Keratinocyte (primary cell): ENCODE measurements around the gene FSIP2. TPM values are rescaled to one million over a fixed set of nuclear protein-coding genes. Genes with fewer than 3 reads are reported as not detected.

ENCODE experiments used
- DNase-seq: peaks from one replicate; pipeline ENCODE4 v3.0.0-alpha.2; 2011; ENCODE audit warnings: low read depth, missing footprints, low spot score
- FAIRE-seq: peaks from 2 replicates; lab custom pipeline; 2011; peaks lifted over from hg19 to GRCh38; lab: Jason Lieb, UNC
- H2AFZ ChIP-seq: 2 replicates; pipeline ENCODE4 v1.6.0; 2012; ENCODE audit warnings: low read length, control low read depth, inconsistent platforms; ENCODE audit not compliant: control insufficient read depth
- H3K27ac ChIP-seq: 2 replicates; pipeline ENCODE4 v1.5.1; 2011; ENCODE audit warnings: low read length; ENCODE audit not compliant: control insufficient read depth, insufficient read depth
- H3K27me3 ChIP-seq: 3 replicates; pipeline ENCODE4 v1.6.0; 2011; ENCODE audit warnings: low read length; ENCODE audit not compliant: control insufficient read depth, insufficient read depth; ENCODE audit errors: extremely low read depth
- H3K36me3 ChIP-seq, 2 experiments: 2 replicates in 1 of 2; 3 replicates in 1 of 2; pipeline ENCODE4 v1.5.1; 2011; ENCODE audit warnings: low read length in 2 of 2, mild to moderate bottlenecking in 1 of 2; ENCODE audit not compliant: control insufficient read depth in 2 of 2, insufficient read depth in 2 of 2; ENCODE audit errors: extremely low read depth in 1 of 2
- H3K4me1 ChIP-seq: 3 replicates; pipeline ENCODE4 v1.5.1; 2011; ENCODE audit warnings: low read length; ENCODE audit not compliant: control insufficient read depth, insufficient read depth; ENCODE audit errors: extremely low read depth
- H3K4me2 ChIP-seq: 3 replicates; pipeline ENCODE4 v1.6.0; 2011; ENCODE audit warnings: low read depth, low read length; ENCODE audit not compliant: control insufficient read depth, insufficient read depth; ENCODE audit errors: extremely low read depth
- H3K4me3 ChIP-seq, 3 experiments: fragments of 200-600 bp in 1 of 3; sonication (generic) in 1 of 3; 2 replicates in 2 of 3; 3 replicates in 1 of 3; pipeline ENCODE4 v1.5.1; 2011 to 2016; ENCODE audit warnings: low read length in 3 of 3, mild to moderate bottlenecking in 3 of 3, control low read depth in 2 of 3, inconsistent platforms in 1 of 3, low read depth in 1 of 3, mixed read lengths in 1 of 3, mixed run types in 1 of 3, moderate library complexity in 1 of 3; ENCODE audit not compliant: control insufficient read depth in 2 of 3, insufficient read depth in 2 of 3; ENCODE audit errors: extremely low read depth in 1 of 3
- H3K79me2 ChIP-seq: 2 replicates; pipeline ENCODE4 v1.6.0; 2012; ENCODE audit warnings: low read length; ENCODE audit not compliant: control insufficient read depth, insufficient read depth
- H3K9ac ChIP-seq: 3 replicates; pipeline ENCODE4 v1.6.0; 2011; ENCODE audit warnings: low read length; ENCODE audit not compliant: control insufficient read depth, insufficient read depth; ENCODE audit errors: extremely low read depth
- H3K9me1 ChIP-seq: 3 replicates; pipeline ENCODE4 v1.6.0; 2011; ENCODE audit warnings: low read length; ENCODE audit not compliant: control insufficient read depth, insufficient read depth; ENCODE audit errors: extremely low read depth
- H3K9me3 ChIP-seq: 2 replicates; pipeline ENCODE4 v1.5.1; 2012; ENCODE audit warnings: low read depth, low read length; ENCODE audit not compliant: control insufficient read depth
- H4K20me1 ChIP-seq: 3 replicates; pipeline ENCODE4 v1.6.0; 2011; ENCODE audit warnings: low read length; ENCODE audit not compliant: control insufficient read depth, insufficient read depth; ENCODE audit errors: extremely low read depth
- EZH2 ChIP-seq: IDR thresholded peaks from one replicate; pipeline ENCODE4 v1.6.1; 2012; ENCODE audit warnings: inconsistent platforms, mild to moderate bottlenecking, low read length, moderate library complexity
- dilution Hi-C: fragments of 300-500 bp; cut with MboI; formaldehyde crosslinking; loops from one replicate; pipeline ENCODE4 v1.7.0; 2020; ENCODE audit warnings: low sequenced_read_pairs; ENCODE audit not compliant: extremely low pct_ligation_motif_present
- polyA plus RNA-seq, 5 experiments: library from polyadenylated mRNA; depleted of rRNA in 3 of 5; stranded (reverse) in 3 of 5; stranded (forward) in 1 of 5; unstranded in 1 of 5; fragments of >200 nt; gene quantifications; 1 replicate in 1 of 5; 2 replicates in 3 of 5; 3 replicates in 1 of 5; pipeline versions ENCODE4 v1.2.1 to v1.2.3, GENCODE V29; 2011 to 2012; ENCODE audit warnings: missing spikeins in 2 of 5, low read depth in 1 of 5, low replicate concordance in 1 of 5
- TF ChIP-seq, protein P1 (sequence below), 3 experiments: IDR thresholded peaks in 1 of 3; conservative IDR thresholded peaks in 1 of 3; optimal IDR thresholded peaks in 1 of 3; 2 replicates in 2 of 3; 3 replicates in 1 of 3; pipeline versions ENCODE3 to v1.5.1; 2011; ENCODE audit warnings: low read length in 3 of 3, mild to moderate bottlenecking in 3 of 3, moderate library complexity in 2 of 3, control low read depth in 1 of 3, inconsistent platforms in 1 of 3; ENCODE audit not compliant: insufficient read depth in 2 of 3; ENCODE audit errors: extremely low read depth in 1 of 3

The FSIP2 gene
- polyA plus RNA-seq, 1 donor (not counting 4 experiments of a cell fraction or from before 2014, with no cell fraction given) = 0.38 TPM

DNA sequence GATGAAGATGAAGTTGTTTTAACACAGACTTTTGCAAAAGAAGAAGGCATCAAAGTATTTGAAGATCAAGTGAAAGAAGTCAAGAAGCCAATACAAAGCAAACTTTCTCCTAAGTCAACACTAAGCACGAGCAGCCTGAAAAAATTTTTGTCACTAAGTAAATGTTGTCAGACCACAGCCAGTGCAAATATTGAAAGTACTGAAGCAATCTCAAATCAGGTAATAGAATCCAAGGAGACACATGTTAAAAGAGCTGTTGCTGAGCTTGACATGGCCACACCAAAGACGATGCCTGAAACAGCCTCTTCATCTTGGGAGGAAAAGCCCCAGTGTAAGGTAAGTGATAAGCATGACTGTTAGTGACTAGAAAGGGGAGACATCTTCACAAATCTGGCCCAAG is 75.1 kb downstream of the FSIP2 start:
- Histone ChIP-seq H3K27ac (no peak overlapping the region), H3K9me1 (no peaks in the 10 kb centered on the region), H3K4me2 (no peak overlapping the region), H3K27me3 (no peaks in the 10 kb centered on the region), H2AFZ (no peak overlapping the region), H3K9me3 (no peaks in the 10 kb centered on the region), H3K36me3 (no peaks in the 10 kb centered on the region), H3K4me1 (no peaks in the 10 kb centered on the region), H4K20me1 (no peaks in the 10 kb centered on the region), H3K79me2 (no peaks in the 10 kb centered on the region), H3K9ac (no peak overlapping the region), H3K4me3 (no peak overlapping the region)
- DNase-seq = no peak
- dilution Hi-C loops = no loop called here
- TF ChIP-seq, protein P1, sequence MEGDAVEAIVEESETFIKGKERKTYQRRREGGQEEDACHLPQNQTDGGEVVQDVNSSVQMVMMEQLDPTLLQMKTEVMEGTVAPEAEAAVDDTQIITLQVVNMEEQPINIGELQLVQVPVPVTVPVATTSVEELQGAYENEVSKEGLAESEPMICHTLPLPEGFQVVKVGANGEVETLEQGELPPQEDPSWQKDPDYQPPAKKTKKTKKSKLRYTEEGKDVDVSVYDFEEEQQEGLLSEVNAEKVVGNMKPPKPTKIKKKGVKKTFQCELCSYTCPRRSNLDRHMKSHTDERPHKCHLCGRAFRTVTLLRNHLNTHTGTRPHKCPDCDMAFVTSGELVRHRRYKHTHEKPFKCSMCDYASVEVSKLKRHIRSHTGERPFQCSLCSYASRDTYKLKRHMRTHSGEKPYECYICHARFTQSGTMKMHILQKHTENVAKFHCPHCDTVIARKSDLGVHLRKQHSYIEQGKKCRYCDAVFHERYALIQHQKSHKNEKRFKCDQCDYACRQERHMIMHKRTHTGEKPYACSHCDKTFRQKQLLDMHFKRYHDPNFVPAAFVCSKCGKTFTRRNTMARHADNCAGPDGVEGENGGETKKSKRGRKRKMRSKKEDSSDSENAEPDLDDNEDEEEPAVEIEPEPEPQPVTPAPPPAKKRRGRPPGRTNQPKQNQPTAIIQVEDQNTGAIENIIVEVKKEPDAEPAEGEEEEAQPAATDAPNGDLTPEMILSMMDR (optimal IDR thresholded peaks at IDR 0.05 in 1 of 3, IDR thresholded peaks at IDR 0.05 in 1 of 3, conservative IDR thresholded peaks at IDR 0.05 in 1 of 3; ENCODE audit: extremely low read depth in 1 of 3, insufficient read depth in 2 of 3, low read length in 3 of 3) = no peak
- no peak for FAIRE-seq

- H3K79me2 ChIP-seq = no peaks in the 10 kb centered on the region
- DNase-seq (no peak), FAIRE-seq (no peak)
- dilution Hi-C loops = no loop called here
- H4K20me1 ChIP-seq = no peaks in the 10 kb centered on the region
- H3K27me3 ChIP-seq = no peaks in the 10 kb centered on the region
- no peaks in the 10 kb centered on the region for H3K36me3 ChIP-seq
- H3K9me3 ChIP-seq = no peaks in the 10 kb centered on the region
- H3K4me1 ChIP-seq = no peaks in the 10 kb centered on the region
- no peak overlapping the region for H3K27ac ChIP-seq
- H3K4me2 ChIP-seq = no peak overlapping the region
- H3K9ac ChIP-seq = no peak overlapping the region
- no peak overlapping the region for H2AFZ ChIP-seq
- no peaks in the 10 kb centered on the region for H3K9me1 ChIP-seq
- no peak for TF ChIP-seq EZH2
- TF ChIP-seq, protein P1 (optimal IDR thresholded peaks at IDR 0.05 in 1 of 3, IDR thresholded peaks at IDR 0.05 in 1 of 3, conservative IDR thresholded peaks at IDR 0.05 in 1 of 3; ENCODE audit: extremely low read depth in 1 of 3, insufficient read depth in 2 of 3, low read length in 3 of 3) = no peak
- no peak overlapping the region for H3K4me3 ChIP-seq
Measured at GRCh38 chr2:185817991-185818390, 79.4 kb downstream of the FSIP2 start.
